MM.1S (cell line): ENCODE results near the gene HLA-DMB.

Experiments
- DNase-seq: peaks from one replicate; pipeline ENCODE4 v3.0.0-alpha.2; 2015
- H2AFZ ChIP-seq: fragments of 300-600 bp; sonication (generic); 2 replicates; pipeline ENCODE4 v1.6.0; 2016; ENCODE audit warnings: antibody characterized with exemption, low read length
- H3F3A ChIP-seq: fragments of 300-600 bp; sonication (generic); 2 replicates; pipeline ENCODE4 v1.6.1; 2016; ENCODE audit warnings: mild to moderate bottlenecking, antibody characterized with exemption, low read length, moderate library complexity, mixed read lengths; ENCODE audit not compliant: insufficient read depth
- H3K27ac ChIP-seq: fragments of 300-600 bp; sonication (generic); 2 replicates; pipeline ENCODE4 v1.5.1; 2016; ENCODE audit warnings: mild to moderate bottlenecking, low read length
- H3K27me3 ChIP-seq: fragments of 300-600 bp; sonication (generic); replicated peaks from 2 replicates; pipeline ENCODE4 v1.6.0; 2016; ENCODE audit warnings: low read length; ENCODE audit not compliant: insufficient read depth
- H3K36me3 ChIP-seq: fragments of 300-600 bp; sonication (generic); replicated peaks from 2 replicates; pipeline ENCODE4 v1.6.1; 2016; ENCODE audit warnings: mild to moderate bottlenecking, low read length, mixed read lengths; ENCODE audit not compliant: insufficient read depth
- H3K4me1 ChIP-seq: fragments of 300-600 bp; sonication (generic); 2 replicates; pipeline ENCODE4 v1.6.1; 2016; ENCODE audit warnings: low read length, mixed read lengths
- H3K4me2 ChIP-seq: fragments of 300-600 bp; sonication (generic); 2 replicates; pipeline ENCODE4 v1.6.0; 2016; ENCODE audit warnings: low read depth, low read length
- H3K4me3 ChIP-seq: fragments of 300-600 bp; sonication (generic); 2 replicates; pipeline ENCODE4 v1.5.1; 2016; ENCODE audit warnings: low read length, mixed read lengths
- H3K79me2 ChIP-seq: fragments of 300-600 bp; sonication (generic); 2 replicates; pipeline ENCODE4 v1.6.1; 2016; ENCODE audit warnings: mixed run types, low read length, mixed read lengths
- H3K9ac ChIP-seq: fragments of 300-600 bp; sonication (generic); 2 replicates; pipeline ENCODE4 v1.6.1; 2016; ENCODE audit warnings: low read length, mixed read lengths
- H3K9me2 ChIP-seq: fragments of 300-600 bp; sonication (generic); replicated peaks from 2 replicates; pipeline ENCODE4 v1.6.1; 2016; ENCODE audit warnings: mild to moderate bottlenecking, low read length, mixed read lengths; ENCODE audit not compliant: insufficient read depth
- H3K9me3 ChIP-seq: fragments of 300-600 bp; sonication (generic); replicated peaks from 2 replicates; pipeline ENCODE4 v1.6.1; 2016; ENCODE audit warnings: mild to moderate bottlenecking, low read length, mixed read lengths; ENCODE audit not compliant: insufficient read depth
- H4K20me1 ChIP-seq: fragments of 300-600 bp; sonication (generic); 2 replicates; pipeline ENCODE4 v1.6.1; 2016; ENCODE audit warnings: mild to moderate bottlenecking, low read length, moderate library complexity, mixed read lengths; ENCODE audit not compliant: insufficient read depth
- EZH2 ChIP-seq: fragments of 300-600 bp; sonication (generic); optimal IDR thresholded peaks from 2 replicates; pipeline ENCODE3; 2017; ENCODE audit warnings: low read depth, mild to moderate bottlenecking, antibody characterized with exemption, low read length, mixed read lengths
- EZH2phosphoT487 ChIP-seq: fragments of 300-600 bp; sonication (generic); IDR thresholded peaks from 2 replicates; pipeline ENCODE4 v1.6.1; 2018; ENCODE audit warnings: antibody characterized with exemption, low read length
- TF ChIP-seq, protein P1 (sequence below): fragments of 300-600 bp; sonication (generic); IDR thresholded peaks from 2 replicates; pipeline ENCODE4 v1.5.1; 2016; ENCODE audit warnings: antibody characterized with exemption, low read length, mixed read lengths

HLA-DMB gene

DNA sequence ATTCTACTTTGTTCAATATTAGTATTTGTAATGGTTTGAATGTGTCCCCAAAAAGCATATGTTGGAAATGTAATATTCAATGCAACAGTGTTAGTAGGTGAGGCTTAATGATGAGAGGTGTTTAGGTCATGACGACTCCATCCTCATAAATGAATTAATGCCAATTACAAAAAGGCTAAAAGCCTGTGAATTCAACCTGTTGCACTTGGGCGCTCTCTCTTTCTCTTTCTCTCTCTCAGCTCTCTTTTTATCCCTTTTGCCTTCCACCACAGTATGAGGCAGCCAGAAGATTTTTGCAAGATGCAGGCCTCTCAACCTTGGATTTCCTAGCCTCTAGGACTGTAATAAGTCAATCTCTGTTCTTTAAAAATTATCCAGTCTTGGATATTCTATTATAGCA is 52.3 kb downstream of the HLA-DMB start:
- Histone ChIP-seq H3K9ac (no peak overlapping the region), H3K27ac (no peak overlapping the region), H3K27me3 (peaks cover 7% of the 10 kb centered on the region; the same call in 1 of the 2 replicates), H3K9me2 (no peaks in the 10 kb centered on the region), H3F3A (no peaks in the 10 kb centered on the region), H3K4me2 (no peak overlapping the region), H2AFZ (no peak overlapping the region), H3K4me3 (no peak overlapping the region), H4K20me1 (no peaks in the 10 kb centered on the region), H3K9me3 (no peaks in the 10 kb centered on the region), H3K36me3 (no peaks in the 10 kb centered on the region), H3K79me2 (no peaks in the 10 kb centered on the region), H3K4me1 (no peaks in the 10 kb centered on the region)
- TF ChIP-seq EZH2 (no peak), EZH2phosphoT487 (no peak)
- TF ChIP-seq, protein P1, sequence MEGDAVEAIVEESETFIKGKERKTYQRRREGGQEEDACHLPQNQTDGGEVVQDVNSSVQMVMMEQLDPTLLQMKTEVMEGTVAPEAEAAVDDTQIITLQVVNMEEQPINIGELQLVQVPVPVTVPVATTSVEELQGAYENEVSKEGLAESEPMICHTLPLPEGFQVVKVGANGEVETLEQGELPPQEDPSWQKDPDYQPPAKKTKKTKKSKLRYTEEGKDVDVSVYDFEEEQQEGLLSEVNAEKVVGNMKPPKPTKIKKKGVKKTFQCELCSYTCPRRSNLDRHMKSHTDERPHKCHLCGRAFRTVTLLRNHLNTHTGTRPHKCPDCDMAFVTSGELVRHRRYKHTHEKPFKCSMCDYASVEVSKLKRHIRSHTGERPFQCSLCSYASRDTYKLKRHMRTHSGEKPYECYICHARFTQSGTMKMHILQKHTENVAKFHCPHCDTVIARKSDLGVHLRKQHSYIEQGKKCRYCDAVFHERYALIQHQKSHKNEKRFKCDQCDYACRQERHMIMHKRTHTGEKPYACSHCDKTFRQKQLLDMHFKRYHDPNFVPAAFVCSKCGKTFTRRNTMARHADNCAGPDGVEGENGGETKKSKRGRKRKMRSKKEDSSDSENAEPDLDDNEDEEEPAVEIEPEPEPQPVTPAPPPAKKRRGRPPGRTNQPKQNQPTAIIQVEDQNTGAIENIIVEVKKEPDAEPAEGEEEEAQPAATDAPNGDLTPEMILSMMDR: no peak
- no peak for DNase-seq

DNA sequence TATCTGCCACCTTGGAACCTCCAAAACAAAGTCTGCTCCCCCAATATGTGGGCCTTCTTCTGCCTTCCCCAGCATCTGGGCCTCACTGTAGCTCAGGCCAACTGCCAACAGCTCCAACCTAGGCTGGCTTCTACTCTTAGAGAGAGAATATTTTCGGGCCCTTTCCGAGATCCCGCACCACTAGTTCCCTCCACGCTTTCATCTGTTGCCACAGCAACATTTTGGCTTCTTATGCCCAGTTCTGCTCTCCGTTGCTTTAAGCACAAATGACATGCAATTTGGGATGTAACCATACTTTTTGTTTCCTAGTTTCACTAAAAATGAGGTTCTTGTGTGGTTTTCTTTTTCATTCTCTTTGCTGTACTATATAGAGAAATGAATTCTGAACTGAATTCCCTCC is 53.2 kb downstream of the HLA-DMB start:
- DNase-seq: no peak
- Histone ChIP-seq H3K27me3 (peaks cover 7% of the 10 kb centered on the region; the same call in 1 of the 2 replicates), H3K4me2 (no peak overlapping the region), H3K9me2 (no peaks in the 10 kb centered on the region), H3K9me3 (no peaks in the 10 kb centered on the region), H2AFZ (no peak overlapping the region), H3K27ac (no peak overlapping the region), H4K20me1 (no peaks in the 10 kb centered on the region), H3K36me3 (no peaks in the 10 kb centered on the region), H3K9ac (no peak overlapping the region), H3K4me1 (no peaks in the 10 kb centered on the region), H3K4me3 (no peak overlapping the region), H3F3A (no peaks in the 10 kb centered on the region), H3K79me2 (no peaks in the 10 kb centered on the region)
- TF ChIP-seq, protein P1: no peak
- TF ChIP-seq EZH2phosphoT487 (no peak), EZH2 (no peak)

DNA sequence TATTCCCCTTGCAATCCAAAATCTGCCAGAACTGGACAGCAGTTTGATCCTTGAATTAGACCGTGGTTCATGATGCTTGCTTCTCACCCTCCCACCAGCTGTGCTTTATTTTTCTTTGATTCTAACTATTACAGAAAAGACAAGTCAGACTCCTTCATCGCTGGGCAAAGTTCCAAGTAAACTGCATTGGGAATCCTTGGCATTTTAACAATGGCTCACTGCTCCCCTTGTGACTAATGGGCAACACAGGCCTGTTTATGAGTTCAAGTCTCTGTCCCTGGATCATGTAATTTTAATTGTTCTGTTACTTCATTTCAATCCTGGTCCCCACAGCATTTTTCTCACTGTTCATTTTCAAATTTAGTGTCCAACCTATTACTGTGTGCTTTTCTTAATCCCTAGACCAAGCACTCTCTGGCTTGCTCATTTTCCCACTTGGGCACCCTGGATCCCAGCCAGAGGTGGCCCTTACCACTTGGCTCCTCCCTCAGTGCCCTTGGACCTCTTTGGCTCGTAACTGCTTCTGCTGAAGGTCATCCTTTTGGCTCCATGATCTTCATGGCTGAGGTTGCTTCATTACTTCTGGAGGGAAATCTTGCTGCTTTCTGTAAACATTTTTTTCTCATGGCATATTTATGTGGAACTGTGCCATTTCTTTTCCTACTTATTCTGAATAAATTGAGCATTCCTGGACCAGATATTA is 54.0 kb downstream of the HLA-DMB start:
- TF ChIP-seq EZH2phosphoT487 (no peak), EZH2 (no peak)
- TF ChIP-seq, protein P1: no peak
- H3K9me2 ChIP-seq: no peaks in the 10 kb centered on the region
- no peaks in the 10 kb centered on the region for H3K4me1 ChIP-seq
- H3K27me3 ChIP-seq: peaks cover 7% of the 10 kb centered on the region; the same call in 1 of the 2 replicates
- H3K9ac ChIP-seq: no peak overlapping the region
- H3K36me3 ChIP-seq: no peaks in the 10 kb centered on the region
- no peaks in the 10 kb centered on the region for H4K20me1 ChIP-seq
- H3K27ac ChIP-seq: no peak overlapping the region
- no peak overlapping the region for H3K4me3 ChIP-seq
- no peaks in the 10 kb centered on the region for H3K9me3 ChIP-seq
- H3K79me2 ChIP-seq: no peaks in the 10 kb centered on the region
- no peak overlapping the region for H3K4me2 ChIP-seq
- no peak for DNase-seq
- no peak overlapping the region for H2AFZ ChIP-seq
- no peaks in the 10 kb centered on the region for H3F3A ChIP-seq
